Measurements from ENCODE around the gene TFDP1.

TFDP1 gene

GRCh38 chr13:113667771-113668490, 83.4 kb downstream of the TFDP1 start:
- DNase-seq, result no peak

DNA sequence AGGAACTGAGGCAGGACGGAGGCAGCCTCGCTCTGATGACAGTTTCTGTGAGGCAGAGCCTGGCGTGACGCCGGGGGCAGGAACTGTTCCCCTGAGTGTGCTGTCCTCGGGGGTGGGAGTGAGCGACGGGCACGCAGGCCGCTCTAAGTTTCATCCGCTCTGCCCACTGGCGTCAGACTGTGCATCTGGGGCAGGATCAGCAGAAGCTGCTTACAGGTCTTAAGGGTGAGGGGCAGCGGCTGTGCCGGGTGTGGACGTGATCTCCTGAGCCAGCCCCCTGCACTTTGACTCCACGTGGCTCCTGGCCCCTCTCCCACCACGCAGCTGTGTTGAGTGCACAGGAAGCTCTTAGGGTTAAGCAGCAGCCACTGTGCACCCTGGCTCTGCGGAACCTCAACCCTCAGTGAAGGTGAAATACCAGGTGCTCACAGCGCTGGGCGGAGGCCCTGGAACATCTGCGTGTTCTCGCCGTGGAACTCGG, 84.0 kb downstream of the TFDP1 start:
- no peak for DNase-seq

- no peak for DNase-seq
Measured at GRCh38 chr13:113669231-113669754, 84.7 kb downstream of the TFDP1 start.

DNA sequence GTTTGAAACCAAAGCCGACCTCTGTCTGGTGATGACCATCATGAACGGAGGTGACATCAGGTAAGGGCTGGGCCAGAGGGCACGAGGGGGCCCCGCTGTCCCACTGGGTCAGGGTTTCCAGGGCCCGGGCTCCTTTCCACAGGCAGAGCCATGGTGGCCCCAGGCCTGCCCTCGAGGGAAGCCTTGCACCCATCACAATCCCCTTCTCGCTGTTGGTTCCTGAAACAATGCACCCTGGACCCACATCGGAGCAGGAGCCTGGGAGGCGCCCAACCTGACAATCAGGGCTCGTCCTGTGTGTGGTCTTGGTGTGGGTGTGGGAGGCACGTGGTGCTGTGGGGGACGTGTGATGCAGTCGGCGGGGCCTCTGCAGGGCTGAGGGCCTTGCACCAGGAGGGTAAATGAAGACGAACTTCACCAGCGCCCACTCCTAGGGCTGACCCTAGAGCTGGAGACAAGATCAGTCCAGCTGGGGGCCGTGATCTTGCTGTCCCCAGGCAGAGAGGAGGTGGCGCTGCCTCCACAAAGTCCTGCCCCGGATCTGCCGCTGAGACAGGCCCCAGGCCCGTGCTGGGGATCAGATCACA, 85.3 kb downstream of the TFDP1 start:
- no peak for DNase-seq

GRCh38 chr13:113670541-113670940, 86.0 kb downstream of the TFDP1 start:
- DNase-seq, result no peak

DNA sequence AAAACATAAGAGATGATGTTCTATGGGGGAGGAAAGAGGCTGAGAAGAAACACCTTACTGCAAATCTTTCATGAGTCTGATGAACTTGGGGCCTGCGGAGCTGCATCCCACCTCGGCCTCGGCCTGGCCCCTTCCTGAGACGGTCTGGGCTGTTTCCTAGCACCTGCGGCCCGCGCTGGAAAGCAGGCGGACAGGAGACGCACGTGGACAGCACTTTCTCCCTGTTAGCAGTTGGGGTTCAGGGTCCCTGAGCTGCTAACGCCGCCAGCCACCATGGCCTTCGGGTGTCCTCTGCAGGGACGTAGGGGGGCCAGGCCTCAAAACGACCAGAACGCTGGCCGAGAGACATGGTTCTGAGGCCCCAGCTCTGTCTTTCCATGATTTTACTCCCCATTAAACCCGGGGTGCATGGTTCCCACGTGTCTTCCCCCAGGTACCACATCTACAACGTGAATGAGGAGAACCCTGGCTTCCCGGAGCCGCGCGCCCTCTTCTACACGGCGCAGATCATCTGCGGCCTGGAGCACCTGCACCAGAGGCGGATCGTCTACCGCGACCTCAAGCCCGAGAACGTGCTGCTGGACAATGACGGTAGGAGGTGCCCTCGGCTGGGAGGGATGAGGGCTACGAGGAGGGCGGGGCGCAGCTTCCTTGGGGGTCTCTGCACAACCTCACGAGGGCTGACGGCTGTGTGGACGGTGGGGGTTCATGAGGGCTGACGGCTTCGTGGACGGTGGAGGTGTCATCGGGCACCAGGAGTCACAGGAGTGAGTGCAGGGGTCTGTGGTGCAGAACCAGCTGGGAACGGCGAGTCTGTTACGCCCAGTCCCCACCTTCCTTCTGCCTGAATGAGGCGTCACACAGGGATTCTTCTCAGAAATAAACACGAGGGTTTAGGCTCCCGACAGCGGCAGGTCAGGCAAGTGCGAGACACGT, 86.8 kb downstream of the TFDP1 start:
- DNase-seq, result no peak

DNA sequence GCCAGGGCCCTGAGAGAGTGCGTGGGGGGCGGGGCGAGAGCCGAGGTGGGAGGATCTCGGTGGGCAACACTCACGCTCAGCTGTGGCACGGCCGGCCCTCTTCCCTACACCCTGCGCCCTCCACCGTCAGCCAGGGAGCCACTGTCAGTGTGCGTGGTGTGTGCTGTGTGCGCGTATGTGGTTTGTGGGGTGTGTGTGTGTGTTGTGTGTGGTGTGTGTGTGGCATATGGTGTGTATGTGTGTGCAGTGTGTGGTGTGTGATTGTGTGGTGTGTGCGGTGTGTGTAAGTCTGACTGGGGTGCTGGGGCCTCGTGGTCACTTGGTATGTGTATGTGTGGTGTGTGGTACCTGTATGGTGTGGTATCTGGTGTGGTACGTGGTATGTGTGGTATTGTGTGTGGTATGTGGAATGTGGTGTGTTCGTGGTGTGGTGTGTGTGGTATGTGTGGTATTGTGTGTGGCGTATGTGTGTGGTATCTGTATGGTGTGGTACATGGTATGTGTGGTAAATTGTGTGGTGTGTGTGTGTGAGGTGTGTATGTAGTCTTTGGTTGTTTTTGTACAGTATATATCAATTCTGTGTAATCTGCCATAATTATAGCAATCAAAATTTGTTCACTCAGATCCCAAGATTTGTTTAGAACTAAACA, 87.6 kb downstream of the TFDP1 start:
- DNase-seq, result no peak
